Neural cell (in vitro differentiated cells): ENCODE results near the gene PBX3. TPM values are rescaled to one million over a fixed set of nuclear protein-coding genes. Genes with fewer than 3 reads are reported as not detected.

Experiments
- H2AFZ ChIP-seq: fragments of 200-600, 300-800 bp; sonication (generic), shearing (Covaris generic); 2 replicates; pipeline ENCODE4 v1.6.0; 2014; ENCODE audit warnings: low read depth, mild to moderate bottlenecking, antibody characterized with exemption, low read length, moderate library complexity
- H3F3A ChIP-seq: fragments of 200-600 bp; shearing (Covaris generic); 2 replicates; pipeline ENCODE4 v1.6.1; 2016; ENCODE audit warnings: mild to moderate bottlenecking, moderate library complexity, mixed read lengths, antibody characterized with exemption, low read length; ENCODE audit not compliant: insufficient read depth, poor library complexity, severe bottlenecking
- H3K27ac ChIP-seq: fragments of 200-600, 300-800 bp; sonication (generic), shearing (Covaris generic); 2 replicates; pipeline ENCODE4 v1.5.1; 2014; ENCODE audit warnings: mild to moderate bottlenecking, low read length, moderate library complexity
- H3K27me3 ChIP-seq: fragments of 300-800, 200-600 bp; sonication (generic), shearing (Covaris generic); 2 replicates; pipeline ENCODE4 v1.6.0; 2014; ENCODE audit warnings: mild to moderate bottlenecking, low read depth, low read length, moderate library complexity; ENCODE audit not compliant: insufficient read depth
- H3K36me3 ChIP-seq: fragments of 300-800, 200-600 bp; sonication (generic), shearing (Covaris generic); 2 replicates; pipeline ENCODE4 v1.5.1; 2014; ENCODE audit warnings: mild to moderate bottlenecking, antibody characterized with exemption, low read length, moderate library complexity; ENCODE audit not compliant: insufficient read depth
- H3K4me2 ChIP-seq: fragments of 300-800, 200-600 bp; sonication (generic), shearing (Covaris generic); 2 replicates; pipeline ENCODE4 v1.6.0; 2014; ENCODE audit warnings: mild to moderate bottlenecking, low read length
- H3K4me3 ChIP-seq: fragments of 300-800, 200-600 bp; sonication (generic), shearing (Covaris generic); 2 replicates; pipeline ENCODE4 v1.5.1; 2014; ENCODE audit warnings: mild to moderate bottlenecking, low read length, moderate library complexity
- H3K79me2 ChIP-seq: fragments of 200-600 bp; shearing (Covaris generic); replicated peaks from 2 replicates; pipeline ENCODE4 v1.6.0; 2014; ENCODE audit warnings: mild to moderate bottlenecking, low read length, moderate library complexity; ENCODE audit not compliant: insufficient read depth
- H3K9ac ChIP-seq: fragments of 300-800, 200-600 bp; sonication (generic), shearing (Covaris generic); 2 replicates; pipeline ENCODE4 v1.6.1; 2016; ENCODE audit warnings: mild to moderate bottlenecking, low read length, mixed read lengths
- H3K9me2 ChIP-seq: fragments of 200-600 bp; shearing (Covaris generic); 2 replicates; pipeline ENCODE4 v1.6.1; 2016; ENCODE audit warnings: mild to moderate bottlenecking, low read length, mixed read lengths; ENCODE audit not compliant: insufficient read depth
- H3K9me3 ChIP-seq: fragments of 200-600, 300-800 bp; sonication (generic), shearing (Covaris generic); 2 replicates; pipeline ENCODE4 v1.6.1; 2016; ENCODE audit warnings: mild to moderate bottlenecking, mixed run types, low read length, moderate library complexity, mixed read lengths
- H4K20me1 ChIP-seq: fragments of 200-600 bp; shearing (Covaris generic); 2 replicates; pipeline ENCODE4 v1.6.1; 2016; ENCODE audit warnings: mild to moderate bottlenecking, mixed run types; ENCODE audit not compliant: insufficient read depth
- EP300 ChIP-seq: fragments of 450-650 bp; conservative IDR thresholded peaks from 2 replicates; pipeline ENCODE4 v1.6.1; 2014; ENCODE audit warnings: antibody characterized with exemption, mild to moderate bottlenecking, moderate library complexity; ENCODE audit not compliant: poor library complexity, severe bottlenecking
- EZH2 ChIP-seq: fragments of 200-600, 300-800 bp; shearing (Covaris generic), sonication (generic); IDR thresholded peaks from 2 replicates; pipeline ENCODE4 v1.6.1; 2014; ENCODE audit warnings: antibody characterized with exemption, low read length, borderline replicate concordance, mild to moderate bottlenecking; ENCODE audit not compliant: insufficient read depth, poor library complexity, severe bottlenecking
- MXI1 ChIP-seq: fragments of 450-650 bp; conservative IDR thresholded peaks from 2 replicates; pipeline ENCODE4 v1.6.1; 2014; ENCODE audit warnings: antibody characterized with exemption, mild to moderate bottlenecking; ENCODE audit not compliant: poor library complexity, severe bottlenecking
- POLR2AphosphoS5 ChIP-seq: IDR thresholded peaks from 2 replicates; pipeline ENCODE4 v1.6.1; 2012
- RAD21 ChIP-seq: fragments of 450-650 bp; conservative IDR thresholded peaks from 2 replicates; pipeline ENCODE4 v1.6.1; 2014; ENCODE audit warnings: antibody characterized with exemption, mild to moderate bottlenecking, moderate library complexity
- SMC3 ChIP-seq: fragments of 450-650 bp; conservative IDR thresholded peaks from 2 replicates; pipeline ENCODE4 v1.6.1; 2014; ENCODE audit warnings: antibody characterized with exemption, mild to moderate bottlenecking, moderate library complexity; ENCODE audit not compliant: poor library complexity
- TAF1 ChIP-seq: IDR thresholded peaks from 2 replicates; pipeline ENCODE4 v1.6.1; 2012; ENCODE audit warnings: low read depth
- polyA plus RNA-seq: library from polyadenylated mRNA; depleted of rRNA; stranded (reverse); fragments of >200 nt; gene quantifications from 2 replicates; pipeline ENCODE4 v1.2.3, GENCODE V29; 2014
- TF ChIP-seq, protein P1 (sequence below): IDR thresholded peaks from 2 replicates; pipeline ENCODE4 v1.6.1; 2012; ENCODE audit warnings: borderline replicate concordance
- TF ChIP-seq, protein P2 (sequence below): fragments of 450-650 bp; IDR thresholded peaks from 2 replicates; pipeline ENCODE4 v1.5.1; 2014; ENCODE audit warnings: antibody characterized with exemption, mild to moderate bottlenecking, moderate library complexity; ENCODE audit not compliant: poor library complexity, severe bottlenecking

PBX3 gene
- polyA plus RNA-seq, 1 donor from 2014 or later: 398 TPM

DNA sequence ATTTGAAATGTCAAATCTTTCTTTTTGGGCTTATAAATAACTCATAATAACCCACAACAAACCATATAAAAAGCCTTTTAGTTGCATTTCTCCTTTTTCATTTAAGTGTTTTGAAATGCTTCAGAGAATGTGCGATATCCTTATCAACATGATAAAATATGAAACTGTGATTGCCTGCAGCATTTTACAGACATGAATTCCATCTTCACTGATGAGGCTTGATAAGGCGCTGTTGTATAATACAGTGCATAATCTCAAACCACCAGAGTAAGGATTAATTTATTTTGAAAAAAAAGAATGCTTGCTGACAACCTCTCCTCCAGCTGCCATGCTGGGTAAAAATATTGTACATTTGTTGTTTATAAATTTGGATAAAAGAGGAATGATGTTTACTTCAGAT lies 216.8 kb downstream of the PBX3 start:
- Histone ChIP-seq H3K4me3 (no peak overlapping the region), H2AFZ (no peak overlapping the region)

DNA sequence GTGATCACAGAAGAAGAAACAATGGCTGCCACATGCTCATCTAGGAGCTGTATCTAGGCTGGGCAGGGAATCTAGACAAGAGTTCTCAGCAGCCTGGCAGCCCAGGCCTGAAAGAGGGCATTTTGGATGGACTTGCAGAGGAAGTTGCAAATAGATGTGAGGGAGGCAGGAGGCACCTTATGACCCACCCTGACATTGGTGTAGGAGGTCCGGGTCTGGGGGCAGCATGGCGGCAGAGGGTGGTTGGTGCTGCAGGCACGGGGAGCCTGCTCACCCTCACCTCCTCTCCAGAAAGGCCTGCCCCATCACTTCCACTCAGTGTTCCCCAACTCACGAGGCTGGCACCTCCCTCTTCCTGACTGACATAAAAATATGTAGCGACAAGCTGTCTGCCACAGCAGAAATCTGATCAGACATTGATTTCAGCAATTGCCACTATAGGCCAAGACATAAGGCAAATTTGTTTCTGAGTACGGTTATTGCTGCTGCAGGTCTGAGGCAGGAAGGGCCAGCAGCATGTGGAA lies 217.6 kb downstream of the PBX3 start:
- Histone ChIP-seq H3K9me2 (no peaks in the 10 kb centered on the region), H3K79me2 (no peaks in the 10 kb centered on the region), H3F3A (peaks cover 5% of the 10 kb centered on the region), H2AFZ (no peak overlapping the region), H3K36me3 (peaks cover 5% of the 10 kb centered on the region), H3K27me3 (no peaks in the 10 kb centered on the region), H3K9ac (peak overlapping the region; percentile 25), H3K27ac (peak overlapping the region; percentile 35), H4K20me1 (no peaks in the 10 kb centered on the region), H3K9me3 (no peaks in the 10 kb centered on the region), H3K4me2 (no peak overlapping the region), H3K4me3 (no peak overlapping the region)
- TF ChIP-seq SMC3: no peak
- peak; percentile 28 for TF ChIP-seq POLR2AphosphoS5
- no peak for TF ChIP-seq TAF1
- no peak for TF ChIP-seq MXI1
- no peak for TF ChIP-seq RAD21
- TF ChIP-seq EZH2: no peak
- peak; percentile 45 for TF ChIP-seq EP300
- TF ChIP-seq, protein P1, sequence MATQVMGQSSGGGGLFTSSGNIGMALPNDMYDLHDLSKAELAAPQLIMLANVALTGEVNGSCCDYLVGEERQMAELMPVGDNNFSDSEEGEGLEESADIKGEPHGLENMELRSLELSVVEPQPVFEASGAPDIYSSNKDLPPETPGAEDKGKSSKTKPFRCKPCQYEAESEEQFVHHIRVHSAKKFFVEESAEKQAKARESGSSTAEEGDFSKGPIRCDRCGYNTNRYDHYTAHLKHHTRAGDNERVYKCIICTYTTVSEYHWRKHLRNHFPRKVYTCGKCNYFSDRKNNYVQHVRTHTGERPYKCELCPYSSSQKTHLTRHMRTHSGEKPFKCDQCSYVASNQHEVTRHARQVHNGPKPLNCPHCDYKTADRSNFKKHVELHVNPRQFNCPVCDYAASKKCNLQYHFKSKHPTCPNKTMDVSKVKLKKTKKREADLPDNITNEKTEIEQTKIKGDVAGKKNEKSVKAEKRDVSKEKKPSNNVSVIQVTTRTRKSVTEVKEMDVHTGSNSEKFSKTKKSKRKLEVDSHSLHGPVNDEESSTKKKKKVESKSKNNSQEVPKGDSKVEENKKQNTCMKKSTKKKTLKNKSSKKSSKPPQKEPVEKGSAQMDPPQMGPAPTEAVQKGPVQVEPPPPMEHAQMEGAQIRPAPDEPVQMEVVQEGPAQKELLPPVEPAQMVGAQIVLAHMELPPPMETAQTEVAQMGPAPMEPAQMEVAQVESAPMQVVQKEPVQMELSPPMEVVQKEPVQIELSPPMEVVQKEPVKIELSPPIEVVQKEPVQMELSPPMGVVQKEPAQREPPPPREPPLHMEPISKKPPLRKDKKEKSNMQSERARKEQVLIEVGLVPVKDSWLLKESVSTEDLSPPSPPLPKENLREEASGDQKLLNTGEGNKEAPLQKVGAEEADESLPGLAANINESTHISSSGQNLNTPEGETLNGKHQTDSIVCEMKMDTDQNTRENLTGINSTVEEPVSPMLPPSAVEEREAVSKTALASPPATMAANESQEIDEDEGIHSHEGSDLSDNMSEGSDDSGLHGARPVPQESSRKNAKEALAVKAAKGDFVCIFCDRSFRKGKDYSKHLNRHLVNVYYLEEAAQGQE: no peak

More for the DNA sequence above, 216.8 kb downstream of the PBX3 start:
- no peaks in the 10 kb centered on the region for H3K27me3 ChIP-seq
- peaks cover 6% of the 10 kb centered on the region for H3K36me3 ChIP-seq
- TF ChIP-seq POLR2AphosphoS5: no peak
- TF ChIP-seq, protein P2, sequence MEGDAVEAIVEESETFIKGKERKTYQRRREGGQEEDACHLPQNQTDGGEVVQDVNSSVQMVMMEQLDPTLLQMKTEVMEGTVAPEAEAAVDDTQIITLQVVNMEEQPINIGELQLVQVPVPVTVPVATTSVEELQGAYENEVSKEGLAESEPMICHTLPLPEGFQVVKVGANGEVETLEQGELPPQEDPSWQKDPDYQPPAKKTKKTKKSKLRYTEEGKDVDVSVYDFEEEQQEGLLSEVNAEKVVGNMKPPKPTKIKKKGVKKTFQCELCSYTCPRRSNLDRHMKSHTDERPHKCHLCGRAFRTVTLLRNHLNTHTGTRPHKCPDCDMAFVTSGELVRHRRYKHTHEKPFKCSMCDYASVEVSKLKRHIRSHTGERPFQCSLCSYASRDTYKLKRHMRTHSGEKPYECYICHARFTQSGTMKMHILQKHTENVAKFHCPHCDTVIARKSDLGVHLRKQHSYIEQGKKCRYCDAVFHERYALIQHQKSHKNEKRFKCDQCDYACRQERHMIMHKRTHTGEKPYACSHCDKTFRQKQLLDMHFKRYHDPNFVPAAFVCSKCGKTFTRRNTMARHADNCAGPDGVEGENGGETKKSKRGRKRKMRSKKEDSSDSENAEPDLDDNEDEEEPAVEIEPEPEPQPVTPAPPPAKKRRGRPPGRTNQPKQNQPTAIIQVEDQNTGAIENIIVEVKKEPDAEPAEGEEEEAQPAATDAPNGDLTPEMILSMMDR: no peak
- no peak for TF ChIP-seq MXI1
- no peak for TF ChIP-seq EP300
- TF ChIP-seq RAD21: no peak
- TF ChIP-seq, protein P1: no peak
- no peak for TF ChIP-seq EZH2
- TF ChIP-seq TAF1: no peak
- no peak for TF ChIP-seq SMC3
- peaks cover 5% of the 10 kb centered on the region for H3F3A ChIP-seq
- H3K79me2 ChIP-seq: no peaks in the 10 kb centered on the region
- H3K9me2 ChIP-seq: no peaks in the 10 kb centered on the region
- no peak overlapping the region for H3K4me2 ChIP-seq
- H3K27ac ChIP-seq: peak overlapping the region; percentile 35
- peak overlapping the region; percentile 20 for H3K9ac ChIP-seq
- H4K20me1 ChIP-seq: no peaks in the 10 kb centered on the region
- no peaks in the 10 kb centered on the region for H3K9me3 ChIP-seq
